ENCODE measurements around the gene DDX39B.

The DDX39B gene

GRCh38 chr6:31574106-31575061 is 32.6 kb upstream of the DDX39B start:
- no peak for TF ChIP-seq CTCF (IDR thresholded peaks at IDR 0.05; ENCODE audit: insufficient read depth, low read depth, low read length, missing control alignments)
- H3K4me3 ChIP-seq (ENCODE audit: low read depth, low read length) = peak overlapping the region; percentile 73
- peak; percentile 70 for DNase-seq (ENCODE audit: low read depth)

- peak overlapping the region; percentile 73 for H3K4me3 ChIP-seq (ENCODE audit: low read depth, low read length)
- DNase-seq (ENCODE audit: low read depth) = no peak
- TF ChIP-seq CTCF (IDR thresholded peaks at IDR 0.05; ENCODE audit: insufficient read depth, low read depth, low read length, missing control alignments) = no peak
Observed at GRCh38 chr6:31573239-31574105, 31.7 kb upstream of the DDX39B start.

- peak within 1 kb of the TSS; percentile 73 for H3K4me3 ChIP-seq (ENCODE audit: low read depth, low read length)
- peak; percentile 78 for DNase-seq (ENCODE audit: low read depth)
- TF ChIP-seq CTCF (IDR thresholded peaks at IDR 0.05; ENCODE audit: insufficient read depth, low read depth, low read length, missing control alignments) = no peak
Observed at GRCh38 chr6:31572041-31572911, 30.5 kb upstream of the DDX39B start, which contains the start of gene LTA. LTA (plus strand) TSS chr6:31572289; CDS start chr6:31572743, 454 bp downstream.

GRCh38 chr6:31569861-31570536 is 28.2 kb upstream of the DDX39B start:
- TF ChIP-seq CTCF (IDR thresholded peaks at IDR 0.05; ENCODE audit: insufficient read depth, low read depth, low read length, missing control alignments) = no peak
- H3K4me3 ChIP-seq (ENCODE audit: low read depth, low read length) = peak overlapping the region; percentile 16; the same call in 1 of the 2 replicates
- no peak for DNase-seq (ENCODE audit: low read depth)

GRCh38 chr6:31568537-31568961 is 26.7 kb upstream of the DDX39B start:
- peak overlapping the region; percentile 36 for H3K4me3 ChIP-seq (ENCODE audit: low read depth, low read length)
- DNase-seq (ENCODE audit: low read depth) = peak; percentile 94
- no peak for TF ChIP-seq CTCF (IDR thresholded peaks at IDR 0.05; ENCODE audit: insufficient read depth, low read depth, low read length, missing control alignments)
